NCI-H748 (cell line): ENCODE data around the gene FBP2.
A peak's percentile ranks its signal among the peaks of the same experiment; 100 is the strongest.

Experiments
- DNase-seq: peaks from one replicate; lab custom pipeline; 2025; ENCODE audit not compliant: unreplicated experiment; lab: John Stamatoyannopoulos, UW

Gene FBP2

DNA sequence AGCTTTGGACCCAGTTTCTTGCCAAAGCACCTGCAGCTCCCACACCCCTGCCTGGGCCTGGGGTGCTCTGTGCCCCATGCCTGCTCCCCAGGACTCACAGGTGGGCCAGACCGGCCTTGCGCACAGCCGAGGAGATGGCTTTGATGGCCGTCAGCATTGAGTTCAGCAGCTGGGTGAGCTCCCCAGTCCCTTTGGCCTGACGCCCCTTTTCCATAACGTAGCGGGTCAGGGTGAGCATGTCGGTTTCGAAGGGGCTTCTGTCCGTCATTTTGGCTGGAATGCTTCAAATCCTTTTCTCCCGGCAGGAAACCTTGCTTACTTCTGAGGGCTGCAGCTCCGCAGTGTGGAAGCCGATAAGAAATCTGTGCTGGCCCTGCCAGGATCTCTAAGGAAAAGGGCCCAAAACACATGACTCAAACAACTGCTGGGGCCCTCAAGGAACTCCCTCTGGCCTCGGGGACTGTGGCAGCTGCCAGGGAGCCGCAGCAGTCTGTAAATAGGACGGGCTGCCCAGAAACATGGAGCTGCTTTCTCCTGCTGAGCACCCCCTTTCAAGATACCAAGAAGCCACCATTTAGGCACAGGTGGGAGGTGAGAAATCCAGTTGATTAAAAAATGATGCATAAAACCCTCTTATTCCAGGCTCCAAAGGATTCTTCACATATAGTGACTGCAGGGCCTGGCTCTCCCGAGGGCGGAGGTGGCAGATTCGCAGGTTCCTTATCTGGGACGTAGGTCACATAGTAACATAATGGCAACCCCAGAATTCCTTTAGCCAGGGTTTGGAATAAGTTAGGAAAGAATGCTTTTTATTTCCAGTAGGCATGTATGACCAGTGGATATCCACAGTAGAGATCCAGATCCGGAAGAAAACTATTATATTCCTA lies at the start of gene FBP2:
Gene FBP2, minus strand, starts transcription at position 366 of the 887 bp plus-strand sequence. Its CDS starts 98 bp downstream, at position 268.
- no peak for DNase-seq

DNA sequence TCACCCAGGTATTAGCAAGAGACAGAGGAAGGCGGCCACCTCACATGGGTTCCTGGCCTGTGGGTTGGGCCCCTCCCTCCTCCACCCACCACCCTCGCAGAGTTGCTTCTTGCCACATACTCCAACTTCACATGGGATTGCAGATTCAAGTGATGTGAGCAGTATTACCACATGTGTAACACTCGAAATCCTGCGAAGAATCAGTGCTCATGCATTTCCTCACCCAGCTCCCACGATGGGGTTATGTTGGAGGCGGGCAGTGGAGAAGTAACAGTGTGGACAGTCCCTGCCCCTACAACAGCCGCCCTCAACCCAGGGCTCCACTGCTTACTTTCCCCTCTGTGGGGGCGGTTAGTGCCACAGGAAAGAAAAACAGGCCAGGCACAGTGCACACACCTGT lies 49.6 kb upstream of the FBP2 start:
- no peak for DNase-seq

DNA sequence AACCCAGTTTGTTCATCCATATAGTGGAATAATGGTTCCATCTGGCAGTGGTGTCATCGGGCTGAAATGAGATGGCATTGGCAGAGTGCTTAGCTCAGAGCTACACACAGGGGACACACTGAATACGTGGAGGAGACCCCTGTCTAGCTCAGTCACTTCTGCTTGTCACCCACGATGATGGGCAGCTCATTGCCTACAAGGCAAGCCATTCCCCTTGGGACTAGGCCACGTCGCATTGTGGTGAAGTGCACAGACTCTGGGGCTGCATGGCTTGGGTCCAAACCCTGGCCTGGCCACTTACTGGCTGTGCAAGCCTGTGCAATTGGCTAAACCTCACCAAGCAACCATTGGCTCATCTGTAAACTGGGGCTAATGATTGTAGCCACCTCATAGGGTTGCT lies 48.9 kb upstream of the FBP2 start:
- DNase-seq = no peak

DNA sequence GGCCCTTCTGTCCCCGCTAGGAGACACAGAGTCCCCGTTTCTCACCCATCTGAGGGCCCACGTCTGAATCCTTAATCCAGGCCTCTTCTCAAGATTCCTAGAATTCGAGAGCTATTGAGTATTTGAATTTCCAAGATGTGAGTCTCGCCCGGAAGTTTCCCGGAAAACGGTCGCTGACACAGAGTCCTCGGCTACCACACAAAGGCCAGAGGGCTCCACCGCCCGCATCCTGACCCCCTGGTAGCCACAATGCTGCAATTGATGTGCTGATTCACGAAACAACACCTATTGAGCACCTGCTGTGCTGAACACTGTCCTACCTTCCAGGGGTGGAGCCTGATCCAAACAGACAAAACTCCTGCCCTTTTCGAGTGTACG lies 46.4 kb upstream of the FBP2 start:
- no peak for DNase-seq

DNA sequence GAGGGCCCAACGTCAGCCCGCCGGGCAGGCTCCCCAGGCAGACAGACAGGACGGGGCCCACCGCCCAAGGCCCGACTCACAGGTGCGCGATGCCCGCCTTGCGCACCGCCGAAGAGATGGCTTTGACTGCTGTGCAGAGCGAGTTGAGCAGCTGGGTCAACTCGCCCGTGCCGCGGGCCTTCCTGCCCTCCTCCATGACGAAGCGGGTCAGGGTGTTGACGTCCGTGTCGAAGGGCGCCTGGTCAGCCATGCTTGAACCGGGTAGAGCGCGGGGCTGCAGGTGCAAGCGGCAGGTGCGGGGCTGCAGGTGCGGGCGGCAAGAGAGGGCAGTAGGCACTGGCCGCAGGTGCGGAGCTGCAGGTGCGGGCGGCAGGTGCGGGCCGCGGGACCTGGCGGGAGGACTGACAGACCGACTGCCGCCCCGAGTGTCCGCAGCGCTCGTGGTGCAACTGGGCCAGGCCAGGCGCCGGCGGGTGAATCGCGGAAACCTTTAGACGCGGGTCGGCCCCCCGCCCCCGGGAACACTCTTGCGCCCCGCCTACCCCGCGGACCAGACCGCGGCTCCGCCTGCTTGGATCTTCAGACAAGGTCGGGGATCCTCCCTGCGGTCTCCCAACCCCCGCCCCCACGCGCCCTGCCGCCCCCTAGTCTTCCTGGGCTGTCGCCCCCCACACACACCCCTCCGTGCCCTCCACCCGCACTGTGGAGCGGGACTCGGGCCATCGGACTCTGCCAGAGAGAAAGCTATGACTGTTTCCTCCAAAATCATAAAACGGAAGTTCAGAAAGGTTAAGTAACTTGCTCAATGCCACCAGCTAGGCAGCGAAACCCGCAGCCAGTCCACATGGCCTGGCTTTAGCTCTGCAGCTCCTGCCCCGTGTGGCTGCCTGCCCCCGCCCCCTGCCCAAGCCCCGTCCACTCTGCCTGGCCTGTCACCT lies 45.7 kb upstream of the FBP2 start, which contains the start of gene FBP1:
Gene FBP1, minus strand, starts transcription at position 458 of the 938 bp plus-strand sequence. Its CDS starts 208 bp downstream, at position 250.
- DNase-seq = peak; percentile 42

DNA sequence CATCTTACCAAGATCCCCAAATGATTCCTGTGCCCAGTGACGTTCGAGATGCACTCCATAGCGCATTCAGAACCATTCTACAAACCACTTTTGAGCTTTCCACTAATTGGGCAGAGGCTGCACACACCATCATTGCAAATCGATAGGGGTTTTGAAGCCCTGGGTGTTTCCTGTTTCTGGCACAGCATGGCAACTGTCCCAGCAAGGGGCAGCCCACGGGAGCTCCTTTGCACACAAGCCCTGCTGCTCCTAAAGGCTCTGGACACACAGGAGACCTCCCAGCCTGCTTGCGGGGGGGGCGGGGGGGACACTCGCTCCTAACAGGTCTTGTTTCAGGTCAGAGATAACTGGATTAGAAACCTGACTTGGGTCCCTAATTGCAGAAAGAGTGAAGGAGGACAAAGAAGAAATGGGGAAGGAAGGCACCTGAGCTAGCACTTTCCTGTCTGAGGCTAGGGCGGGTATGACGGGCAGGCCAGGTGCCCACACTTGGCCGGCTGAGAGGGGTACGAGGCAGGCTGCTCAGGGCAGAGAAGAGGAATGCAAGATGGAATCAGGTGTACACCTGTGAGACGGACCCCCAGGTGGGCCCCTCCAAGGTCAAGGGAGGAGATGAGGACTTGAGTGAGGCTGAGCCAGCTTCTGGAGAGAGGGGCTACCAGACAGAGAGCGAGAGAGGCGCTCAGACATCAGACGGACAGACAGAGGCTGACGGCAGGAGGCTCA lies 44.9 kb upstream of the FBP2 start:
- no peak for DNase-seq

DNA sequence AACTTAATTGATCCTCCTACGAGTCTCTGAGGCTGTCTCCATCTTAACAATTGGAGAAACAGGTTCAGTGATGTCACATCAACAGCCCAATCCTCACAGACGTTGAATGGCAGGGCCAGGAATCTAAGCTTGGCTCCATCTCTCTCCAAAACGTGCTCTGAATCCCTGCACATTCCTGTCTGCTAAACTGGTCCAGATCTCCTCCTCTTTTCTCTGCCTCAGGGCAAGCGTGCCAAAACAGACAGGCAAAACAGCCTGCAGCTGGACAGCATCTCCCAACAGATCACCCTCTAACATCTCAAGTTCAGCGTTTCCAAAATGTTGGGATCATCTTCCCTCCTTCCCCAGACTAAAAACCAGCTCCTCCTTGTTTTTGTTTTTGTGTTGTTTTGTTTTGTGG lies 39.1 kb upstream of the FBP2 start:
- DNase-seq = no peak

DNA sequence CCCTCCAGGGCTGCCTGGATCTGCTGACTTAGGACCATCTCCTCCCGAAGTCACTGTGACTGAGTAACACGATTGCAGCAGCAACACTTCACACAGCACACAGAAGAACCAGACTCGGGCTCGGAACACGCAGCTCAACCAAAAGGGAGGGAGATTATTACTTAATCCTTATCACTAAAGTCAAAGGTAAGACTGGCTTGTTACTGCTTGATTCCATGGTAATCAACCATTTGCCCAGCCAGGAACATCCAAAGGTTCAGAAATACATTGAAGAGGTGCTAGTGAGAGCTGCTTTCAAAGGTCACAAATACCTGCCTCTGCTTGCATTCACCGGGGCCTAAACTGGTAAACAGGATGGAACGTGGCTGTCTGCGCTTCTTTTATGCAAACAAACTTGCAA lies 38.0 kb upstream of the FBP2 start:
- no peak for DNase-seq

DNA sequence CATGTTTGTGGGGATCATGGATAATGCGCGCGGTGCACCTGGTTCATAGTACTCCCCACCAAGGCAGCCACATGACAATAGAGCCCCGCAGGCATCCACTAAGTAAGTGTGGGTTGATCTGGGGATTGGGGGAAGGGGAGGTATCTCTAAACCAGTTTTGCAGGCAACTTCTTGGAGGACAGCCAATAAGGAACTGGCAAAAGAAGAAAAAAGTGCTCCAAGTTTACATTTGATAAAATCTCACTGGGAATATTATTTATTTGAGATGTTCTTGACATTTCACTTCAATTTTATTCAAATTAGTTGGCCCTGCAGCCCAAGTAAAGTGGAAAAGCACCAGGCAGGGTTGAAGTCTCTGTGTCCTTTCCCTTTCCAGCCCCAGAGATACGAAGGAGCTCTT lies 37.2 kb upstream of the FBP2 start:
- DNase-seq = no peak

DNA sequence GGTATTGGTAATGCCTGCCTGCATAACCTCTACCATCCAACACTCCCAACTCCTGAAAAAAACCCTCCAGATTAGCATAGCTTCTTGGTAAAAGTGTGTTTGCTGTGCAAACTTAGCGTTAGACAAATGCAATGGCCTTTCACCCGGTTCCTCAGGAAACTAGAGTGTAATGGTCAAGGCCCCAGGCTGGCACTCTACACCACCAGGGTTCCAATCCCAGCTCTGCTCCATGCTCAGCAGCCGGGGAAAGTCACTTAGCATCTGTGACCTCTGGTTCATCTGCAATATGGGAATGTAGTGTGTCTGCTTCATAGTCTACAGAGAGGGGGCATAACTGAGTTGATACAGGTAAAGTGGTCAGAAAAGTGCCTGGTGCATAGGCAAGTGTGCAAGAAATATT lies 36.7 kb upstream of the FBP2 start:
- DNase-seq = no peak

DNA sequence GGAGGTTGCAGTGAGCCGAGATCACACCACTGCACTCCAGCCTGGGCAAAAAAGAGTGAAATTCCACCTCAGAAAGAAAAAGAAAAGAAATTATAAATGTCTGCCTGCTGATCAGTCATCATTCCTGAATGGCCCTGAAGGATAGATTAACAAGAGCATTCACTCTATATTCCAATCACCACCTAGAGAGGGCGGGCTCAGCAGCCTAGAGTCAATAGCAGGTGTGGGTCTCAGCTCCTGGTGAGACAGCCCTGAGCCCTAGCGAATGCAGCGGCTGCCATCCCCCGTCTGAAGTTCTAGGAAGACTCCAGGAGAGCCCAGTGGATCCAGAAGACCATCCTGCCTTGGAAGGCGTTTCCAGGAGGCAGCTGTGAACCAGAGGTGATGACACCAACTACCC lies 33.7 kb upstream of the FBP2 start:
- no peak for DNase-seq

DNA sequence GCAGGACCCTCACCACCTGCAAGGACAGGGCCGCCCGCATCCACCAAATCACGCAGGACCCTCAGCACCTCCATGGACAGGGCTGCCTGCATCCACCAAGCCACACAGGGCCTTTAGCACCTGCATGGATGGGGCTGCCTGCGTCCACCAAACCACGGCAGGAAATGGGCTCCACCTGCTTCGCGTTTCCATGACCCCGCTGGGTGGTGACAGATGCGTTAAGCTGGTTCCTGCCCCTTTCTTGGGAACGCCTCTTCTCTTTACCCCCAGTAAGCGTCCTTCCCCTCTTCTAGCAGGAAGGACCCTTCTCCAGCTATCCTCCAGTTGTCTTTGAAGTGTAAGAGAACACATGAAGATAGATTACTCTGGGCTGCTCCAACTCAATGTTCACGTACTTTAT lies 32.2 kb upstream of the FBP2 start:
- DNase-seq = no peak

DNA sequence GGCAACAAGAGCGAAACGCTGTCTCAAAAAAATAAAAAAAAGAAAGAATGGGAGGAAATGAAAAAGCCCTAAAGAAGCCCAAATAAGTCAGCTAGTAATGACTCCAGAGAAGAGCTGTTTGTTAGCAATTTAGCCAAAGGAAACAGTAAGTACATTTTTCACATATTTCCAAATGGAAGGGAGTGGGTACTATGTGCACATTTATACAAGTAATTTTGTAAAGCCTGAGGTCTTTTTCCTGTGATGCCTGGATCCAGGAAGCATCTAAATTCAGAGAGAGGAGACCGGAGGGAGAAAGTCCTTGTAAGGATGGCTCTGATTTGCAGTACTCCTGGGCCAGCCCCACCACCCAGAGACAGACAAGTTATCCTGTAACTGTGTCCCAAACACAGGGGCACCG lies 31.0 kb upstream of the FBP2 start:
- no peak for DNase-seq

DNA sequence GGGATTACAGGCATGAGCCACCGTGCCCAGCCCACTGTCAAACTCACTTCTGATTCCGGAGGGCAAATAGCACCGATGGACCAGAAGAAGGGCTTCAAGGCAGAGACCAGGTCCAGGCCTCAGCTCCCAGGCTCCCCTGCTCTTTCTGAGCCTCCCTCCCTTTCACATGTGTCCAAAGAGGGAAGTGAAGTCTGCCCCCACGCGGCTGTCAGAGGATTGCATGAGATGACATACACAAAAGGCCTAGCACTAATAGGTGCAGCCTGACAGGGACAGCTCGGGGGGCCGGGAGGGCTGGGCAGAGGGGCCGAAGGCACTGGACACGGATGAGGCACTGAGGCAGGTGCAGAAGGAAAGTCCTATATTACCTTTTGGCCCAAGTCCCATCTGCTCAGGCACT lies 29.6 kb upstream of the FBP2 start:
- peak; percentile 38 for DNase-seq

DNA sequence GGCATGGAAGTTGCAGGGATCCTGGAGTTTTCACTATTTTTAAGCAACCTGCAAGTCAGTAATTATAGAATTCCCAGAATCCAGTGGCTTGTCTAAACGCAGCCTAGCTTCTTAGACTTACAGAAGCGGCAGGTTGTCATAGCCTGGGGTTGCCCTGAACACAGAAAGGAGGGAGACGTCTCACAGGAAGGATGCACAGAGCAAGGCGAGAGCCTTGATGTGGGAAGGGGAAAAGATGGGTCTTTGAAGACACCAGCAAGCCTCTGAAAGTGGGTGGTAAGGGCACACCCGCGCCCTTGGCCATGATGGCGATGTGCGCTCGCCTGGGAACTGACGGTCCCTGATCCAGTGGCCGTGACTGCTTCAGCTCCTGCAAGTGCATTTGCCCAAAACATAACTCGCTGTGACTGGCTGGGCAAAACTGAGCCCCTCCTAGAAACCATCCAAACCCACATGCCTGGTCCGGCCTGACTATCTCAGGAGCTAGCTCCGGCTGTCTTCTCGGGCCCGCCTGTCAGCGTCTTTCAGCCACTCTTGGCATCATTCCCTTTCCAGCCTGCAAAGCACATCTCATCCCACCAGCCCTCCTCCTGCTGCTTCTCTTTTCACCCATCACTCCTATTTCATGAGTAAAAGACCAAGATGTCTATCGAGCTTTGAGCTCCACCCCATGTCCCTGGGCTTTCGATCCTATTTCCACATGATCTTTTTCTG lies 28.6 kb upstream of the FBP2 start:
- DNase-seq = no peak

DNA sequence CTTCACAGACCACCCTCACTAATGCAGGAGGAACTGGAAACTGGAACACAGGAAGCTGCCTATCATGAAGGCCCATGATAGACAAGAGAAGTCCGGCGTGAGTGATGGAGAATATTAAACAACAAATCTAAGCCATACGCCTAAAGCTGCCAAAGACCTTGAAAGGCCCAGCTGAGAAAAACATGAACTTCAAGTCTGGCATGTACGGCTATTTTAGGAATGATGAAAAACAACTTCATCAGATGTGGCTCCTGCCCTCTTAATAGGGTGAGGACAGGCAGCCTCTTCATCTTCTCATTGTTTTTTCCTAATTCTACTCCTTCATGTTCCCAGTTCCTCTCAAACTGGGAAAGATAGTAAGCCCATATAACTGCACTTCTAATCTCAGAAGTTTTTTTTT lies 25.4 kb upstream of the FBP2 start:
- no peak for DNase-seq

DNA sequence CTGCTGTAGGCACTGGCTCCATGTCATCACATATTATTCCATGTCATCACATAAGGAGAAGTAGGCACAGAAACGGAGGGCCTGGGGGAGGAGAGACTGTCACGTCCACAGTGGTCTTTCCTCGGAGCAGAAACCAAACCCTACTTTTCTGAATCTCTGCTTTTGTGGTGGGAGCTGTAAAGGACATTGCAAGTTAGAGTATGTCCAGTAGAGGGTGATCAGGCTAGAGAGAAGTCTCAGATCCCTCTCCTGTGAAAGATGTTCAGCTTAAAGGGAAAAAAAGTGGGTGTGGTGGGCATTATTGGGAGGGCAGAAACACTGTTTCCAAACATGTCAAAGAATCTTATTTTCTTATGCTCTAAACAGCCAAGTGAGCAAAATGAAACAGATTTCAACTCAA lies 19.4 kb upstream of the FBP2 start:
- DNase-seq = no peak

DNA sequence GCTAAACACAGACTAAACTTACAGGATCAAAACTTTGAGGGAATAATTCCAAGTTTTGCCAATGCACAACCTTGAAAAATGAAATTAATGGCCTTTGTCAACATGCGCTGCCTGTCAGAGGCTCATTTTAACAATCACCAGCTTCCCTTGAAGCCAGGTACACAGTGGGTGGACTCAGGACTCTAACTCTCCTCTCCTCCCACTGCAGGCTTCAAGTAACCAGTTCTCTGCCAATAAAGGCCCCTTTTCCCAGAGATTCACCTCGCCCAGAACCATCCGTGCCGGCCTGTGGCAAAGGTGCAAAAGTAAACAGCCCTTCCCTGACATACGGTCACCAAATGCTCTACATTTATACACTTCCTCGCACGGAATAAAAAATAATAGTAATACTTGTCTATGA lies 18.4 kb upstream of the FBP2 start:
- DNase-seq = no peak

DNA sequence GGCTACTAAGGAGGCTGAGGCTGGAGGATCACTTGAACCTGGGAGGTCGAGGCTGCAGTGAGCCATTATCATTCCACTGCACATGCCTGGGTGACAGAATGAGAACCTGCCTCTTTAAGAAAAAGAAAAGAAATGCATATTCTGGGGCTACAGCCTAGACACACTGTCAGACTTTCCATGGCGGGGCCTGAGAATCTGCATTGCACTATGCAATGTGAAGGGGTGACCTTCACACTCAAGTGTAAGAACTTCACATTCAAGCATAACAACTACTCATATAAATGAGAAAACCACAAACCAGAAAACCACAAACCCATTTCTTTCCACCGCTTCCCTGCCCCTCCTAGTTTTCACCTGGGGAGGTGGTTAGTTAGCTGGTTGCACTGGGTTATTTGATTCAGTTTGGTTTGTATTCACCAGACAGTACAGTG lies 18.0 kb upstream of the FBP2 start:
- DNase-seq = no peak

DNA sequence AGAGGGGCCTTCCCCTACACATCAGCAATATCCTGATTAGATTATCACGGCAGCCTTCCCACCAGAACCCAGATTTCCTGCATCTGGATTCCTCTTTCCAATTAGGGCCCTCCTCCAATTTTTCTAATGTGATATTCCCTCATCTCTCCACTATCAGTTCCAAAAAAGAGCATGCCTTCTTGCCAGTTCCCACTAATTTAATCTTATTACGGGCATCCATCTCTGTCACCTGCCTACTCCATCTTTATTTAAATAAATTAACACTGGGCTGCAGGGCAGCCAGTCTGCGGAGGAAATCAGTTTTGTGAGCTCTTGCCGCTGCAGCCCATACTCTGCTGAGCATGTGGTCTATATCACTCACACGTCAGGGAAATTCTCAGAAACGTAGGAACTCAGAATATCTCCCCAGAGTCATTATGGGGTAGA lies 16.6 kb upstream of the FBP2 start:
- no peak for DNase-seq

DNA sequence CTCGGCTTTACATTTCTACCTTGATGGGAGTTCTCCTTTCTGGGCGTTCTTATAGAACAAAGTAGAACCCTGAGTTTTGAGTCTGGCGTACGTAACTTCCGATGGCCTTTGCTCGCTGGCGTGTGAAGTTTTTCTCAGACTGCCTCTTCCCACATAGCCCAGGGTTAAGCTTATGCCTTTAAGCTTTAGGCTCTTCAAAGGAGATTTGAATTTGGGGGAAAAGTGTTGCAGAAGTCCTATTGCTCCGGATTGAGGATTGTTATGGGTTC lies 13.7 kb upstream of the FBP2 start:
- no peak for DNase-seq
